HepG2 (cell line): ENCODE results near the gene CTDSP1. TPM values are rescaled to one million over a fixed set of nuclear protein-coding genes. Genes with fewer than 3 reads are reported as not detected.

ENCODE experiments used
- ATF3 ChIP-seq: sonication (generic); formaldehyde crosslinking; IDR thresholded peaks from 2 replicates; pipeline ENCODE4 v1.4.0; 2020; ENCODE audit warnings: missing genetic modification reagents
- BHLHE40 ChIP-seq: IDR thresholded peaks from 2 replicates; pipeline ENCODE4 v1.6.1; 2011; ENCODE audit warnings: low read length, improper control_type of control experiment
- CEBPZ ChIP-seq: IDR thresholded peaks from 2 replicates; pipeline ENCODE4 v1.6.1; 2012; ENCODE audit warnings: low read length, improper control_type of control experiment
- HMGXB3 ChIP-seq: sonication (generic); formaldehyde crosslinking; IDR thresholded peaks from 2 replicates; pipeline ENCODE4 v1.4.0; 2020; ENCODE audit warnings: missing genetic modification reagents, borderline replicate concordance
- HNF4G ChIP-seq, 2 experiments: sonication (generic) in 1 of 2; formaldehyde crosslinking in 1 of 2; IDR thresholded peaks; 2 replicates each; pipeline versions ENCODE4 v1.4.0 to v1.6.1; 2011 to 2020; ENCODE audit warnings: borderline replicate concordance in 2 of 2, low read depth in 2 of 2, mild to moderate bottlenecking in 2 of 2, low read length in 1 of 2, missing genetic modification reagents in 1 of 2, moderate library complexity in 1 of 2
- JUN ChIP-seq: sonication (generic); formaldehyde crosslinking; IDR thresholded peaks from 2 replicates; pipeline ENCODE4 v1.4.0; 2020; ENCODE audit warnings: mild to moderate bottlenecking, missing genetic modification reagents
- KLF6 ChIP-seq: IDR thresholded peaks from 2 replicates; pipeline ENCODE4 v1.8.0; 2016; ENCODE audit warnings: missing biosample characterization, missing genetic modification reagents
- PRDM15 ChIP-seq: sonication (generic); formaldehyde crosslinking; IDR thresholded peaks from 2 replicates; pipeline ENCODE4 v1.4.0; 2020; ENCODE audit warnings: missing genetic modification reagents
- TAF15 ChIP-seq: fragments of 200-400 bp; formaldehyde crosslinking; IDR thresholded peaks from one replicate; pipeline ENCODE4 v1.6.1; 2018; ENCODE audit warnings: mild to moderate bottlenecking, low read depth, low read length; ENCODE audit not compliant: poor library complexity, severe bottlenecking
- YEATS2 ChIP-seq: sonication (generic); formaldehyde crosslinking; IDR thresholded peaks from 2 replicates; pipeline ENCODE4 v1.4.0; 2020; ENCODE audit warnings: missing genetic modification reagents, borderline replicate concordance
- ZNF225 ChIP-seq: sonication (generic); formaldehyde crosslinking; IDR thresholded peaks from 2 replicates; pipeline ENCODE4 v1.4.0; 2020; ENCODE audit warnings: mild to moderate bottlenecking, missing genetic modification reagents
- ZNF549 ChIP-seq: sonication (generic); formaldehyde crosslinking; IDR thresholded peaks from 2 replicates; pipeline ENCODE4 v1.5.0; 2020; ENCODE audit warnings: missing genetic modification reagents
- ZNF749 ChIP-seq: sonication (generic); formaldehyde crosslinking; IDR thresholded peaks from 2 replicates; pipeline ENCODE4 v1.8.0; 2022; ENCODE audit warnings: mild to moderate bottlenecking, missing genetic modification reagents, moderate library complexity, borderline replicate concordance
- ZNF773 ChIP-seq: sonication (generic); formaldehyde crosslinking; IDR thresholded peaks from 2 replicates; pipeline ENCODE4 v1.4.0; 2020; ENCODE audit warnings: missing genetic modification reagents, borderline replicate concordance
- ZNF777 ChIP-seq: sonication (generic); formaldehyde crosslinking; IDR thresholded peaks from 2 replicates; pipeline ENCODE4 v1.4.0; 2020; ENCODE audit warnings: missing genetic modification reagents
- polyA plus RNA-seq, 8 experiments: library from polyadenylated mRNA; depleted of rRNA in 3 of 8; stranded (reverse) in 7 of 8; unstranded in 1 of 8; fragments of >200 nt; fragmentation: Illumina TruSeq in 4 of 8; extraction: Trizol in 4 of 8; gene quantifications; 2 replicates each; pipeline versions ENCODE4 v1.2.1 to v1.2.3, GENCODE V29; 2011 to 2016; ENCODE audit warnings: low read depth in 4 of 8, missing spikeins in 1 of 8, mixed read lengths in 1 of 8; ENCODE audit not compliant: insufficient read depth in 1 of 8
- total RNA-seq, 5 experiments: library from RNA; depleted of rRNA; stranded (reverse); fragments of >200 nt; fragmentation: Illumina TruSeq; extraction: Trizol; gene quantifications; 2 replicates each; pipeline ENCODE4 v1.2.3, GENCODE V29; 2016; ENCODE audit warnings: low read depth in 1 of 5

Gene CTDSP1
- total and polyA plus RNA-seq, 2 of the 13 experiments (the other 11 are each of a cell fraction or from before 2014, with no cell fraction given), result 91.0 to 268 TPM

GRCh38 chr2:218395826-218396687 lies 3.6 kb upstream of the CTDSP1 start (continued):
- TF ChIP-seq ZNF225 (CRISPR knock-in tag) (0 out of 2 replicates have a peak, but pooled peaks have one; percentile 52), KLF6 (CRISPR knock-in tag) (peak; percentile 94), ZNF777 (CRISPR knock-in tag) (peak; percentile 68), ATF3 (CRISPR knock-in tag) (peak; percentile 28; the same call in 1 of the 2 replicates), BHLHE40 (no peak), HNF4G (IDR thresholded peaks at IDR 0.05; ENCODE audit: borderline replicate concordance, low read depth, low read length) (peak; percentile 59), HNF4G (CRISPR knock-in tag; IDR thresholded peaks at IDR 0.05; ENCODE audit: borderline replicate concordance, low read depth) (no peak; the same call in 1 of the 2 replicates), CEBPZ (no peak), ZNF549 (no peak), ZNF773 (CRISPR knock-in tag) (no peak), PRDM15 (CRISPR knock-in tag) (peak; percentile 66; the same call in 1 of the 2 replicates), HMGXB3 (CRISPR knock-in tag) (peak; percentile 56; the same call in 1 of the 2 replicates), JUN (peak; percentile 81), TAF15 (peak; percentile 93), ZNF749 (peak; percentile 67; the same call in 1 of the 2 replicates), YEATS2 (CRISPR knock-in tag) (peak; percentile 81; the same call in 1 of the 2 replicates)
